Measurements from ENCODE around the gene PMEPA1. TPM values are rescaled to one million over a fixed set of nuclear protein-coding genes. Genes with fewer than 3 reads are reported as not detected.

The PMEPA1 gene
- total and polyA plus RNA-seq, 2 donors (not counting 3 experiments of a cell fraction or from before 2014, with no cell fraction given): 31.6 to 33.2 TPM

- H3K9me1 ChIP-seq (replicated peaks; ENCODE audit: control insufficient read depth, extremely low read depth, insufficient read depth, low read length): no peaks in the 10 kb centered on the region
- H3K4me3 ChIP-seq (replicated peaks in 1 of 3; ENCODE audit: insufficient read depth in 1 of 3, low read depth in 1 of 3, low read length in 3 of 3): no peak overlapping the region
- H3K27ac ChIP-seq (ENCODE audit: insufficient read depth, low read depth, low read length): no peak overlapping the region
- H3K79me2 ChIP-seq (ENCODE audit: control insufficient read depth, insufficient read depth, low read length): no peaks in the 10 kb centered on the region
- dilution Hi-C loops (cut with MboI; ENCODE audit: extremely low pct_ligation_motif_present, low sequenced_read_pairs): no loop called here
- no peak overlapping the region for H3K9ac ChIP-seq (replicated peaks; ENCODE audit: extremely low read depth, insufficient read depth, low read length)
- TF ChIP-seq MAX (IDR thresholded peaks at IDR 0.05; ENCODE audit: insufficient read depth, insufficient read length) (no peak), JUN (IDR thresholded peaks at IDR 0.05; ENCODE audit: borderline replicate concordance, insufficient read depth, insufficient read length, low read depth) (no peak), POLR2AphosphoS5 (IDR thresholded peaks at IDR 0.05; ENCODE audit: insufficient read depth, low read depth, low read length) (no peak), FOS (IDR thresholded peaks at IDR 0.05; ENCODE audit: borderline replicate concordance, insufficient read depth, low read length) (no peak), GATA2 (IDR thresholded peaks at IDR 0.05; ENCODE audit: insufficient read depth, insufficient read length, low read depth, low read length) (no peak), MYC (IDR thresholded peaks at IDR 0.05; ENCODE audit: low read depth, low read length) (no peak), POLR2A (IDR thresholded peaks at IDR 0.05; ENCODE audit: low read depth, low read length) (no peak), EZH2 (IDR thresholded peaks at IDR 0.05; ENCODE audit: borderline replicate concordance, low read depth, low read length, severe bottlenecking) (no peak), CTCF (IDR thresholded peaks at IDR 0.05; ENCODE audit: extremely low read depth in 1 of 2, insufficient read depth in 1 of 2, low read depth in 1 of 2, low read length in 2 of 2) (no peak)
- intact Hi-C loops (cut with micrococcal nuclease): loop anchor here (1.0 to 2.0 kb wide), 4 partner anchors 33 to 558 kb away; no protein-coding TSS in a partner anchor
- FAIRE-seq: no peak
- ChIA-PET POLR2A (no interaction called here), CTCF (interaction anchor here (1.1 to 5.5 kb wide), 11 partner anchors 33 to 589 kb away, joined by 3 to 83 read pairs (median 5); no protein-coding TSS in a partner anchor)
- no peaks in the 10 kb centered on the region for H3K9me3 ChIP-seq (replicated peaks; ENCODE audit: control insufficient read depth, insufficient read depth, low read length)
- no peaks in the 10 kb centered on the region for H3K36me3 ChIP-seq (ENCODE audit: control insufficient read depth in 2 of 2, extremely low read depth in 1 of 2, insufficient read depth in 2 of 2, low read length in 2 of 2)
- H4K20me1 ChIP-seq (replicated peaks; ENCODE audit: control insufficient read depth, extremely low read depth, insufficient read depth, low read length): no peaks in the 10 kb centered on the region
- no peaks in the 10 kb centered on the region for H3K27me3 ChIP-seq (ENCODE audit: control insufficient read depth in 2 of 2, insufficient read depth in 2 of 2, low read length in 2 of 2)
- H3K4me2 ChIP-seq (ENCODE audit: insufficient read depth, low read length): no peak overlapping the region
- no TSS peak for BruUV-seq (replicated peaks)
- no peaks in the 10 kb centered on the region for H3K4me1 ChIP-seq (ENCODE audit: control insufficient read depth, extremely low read depth, insufficient read depth, low read length)
- H2AFZ ChIP-seq (ENCODE audit: low read depth, low read length): no peak overlapping the region
- DNase-seq (ENCODE audit: low read depth, low spot score): no peak
These were observed 88.2 kb downstream of the PMEPA1 start for GRCh38 chr20:57621421-57622200.

All from endothelial cell of umbilical vein (primary cell).